OCI-LY7 (cell line): Measurements from ENCODE around the gene VSX2. TPM values are rescaled to one million over a fixed set of nuclear protein-coding genes. Genes with fewer than 3 reads are reported as not detected.

Source experiments
- BruUV-seq: library from RNA; stranded (reverse); fragments of 400-500 nt; replicated peaks from 2 replicates; lab custom pipeline; 2021; lab: Mats Ljungman, UMichigan
- CTCF ChIA-PET: fragments of 300-600 bp; sonication (Branson Sonifier 250); formaldehyde crosslinking; loops from one replicate; lab custom pipeline; 2022; ENCODE audit warnings: antibody characterized with exemption; ENCODE audit not compliant: unreplicated experiment; lab: Charles Lee
- POLR2A ChIA-PET: fragments of 300-600 bp; sonication (Branson Sonifier 250); formaldehyde crosslinking; loops from one replicate; lab custom pipeline; 2022; ENCODE audit warnings: antibody characterized with exemption; lab: Charles Lee
- DNase-seq: peaks from one replicate; pipeline ENCODE4 v3.0.0-alpha.2; 2015; ENCODE audit warnings: low spot score
- H2AFZ ChIP-seq: fragments of 200-600 bp; sonication (generic), shearing (Covaris generic); 2 replicates; pipeline ENCODE4 v1.6.1; 2014; ENCODE audit warnings: mild to moderate bottlenecking, antibody characterized with exemption, low read length, moderate library complexity
- H3K27ac ChIP-seq: fragments of 200-600 bp; sonication (generic); 2 replicates; pipeline ENCODE4 v1.5.1; 2014; ENCODE audit warnings: mixed run types, low read depth, mild to moderate bottlenecking, moderate library complexity, low read length, inconsistent platforms; ENCODE audit not compliant: poor library complexity, severe bottlenecking
- H3K36me3 ChIP-seq: fragments of 200-600 bp; sonication (generic); 2 replicates; pipeline ENCODE4 v1.6.1; 2014; ENCODE audit warnings: mild to moderate bottlenecking, antibody characterized with exemption, low read length, moderate library complexity, mixed read lengths; ENCODE audit not compliant: insufficient read depth
- H3K4me1 ChIP-seq: fragments of 200-600 bp; sonication (generic); 2 replicates; pipeline ENCODE4 v1.5.1; 2014; ENCODE audit warnings: mild to moderate bottlenecking, low read length; ENCODE audit not compliant: insufficient read depth, poor library complexity, severe bottlenecking
- H3K4me2 ChIP-seq: fragments of 200-600 bp; sonication (generic); 2 replicates; pipeline ENCODE4 v1.6.1; 2014; ENCODE audit warnings: mild to moderate bottlenecking, low read length
- H3K4me3 ChIP-seq: fragments of 200-600 bp; sonication (generic); 2 replicates; pipeline ENCODE4 v1.5.1; 2014; ENCODE audit warnings: mild to moderate bottlenecking, low read depth, low read length; ENCODE audit not compliant: poor library complexity, severe bottlenecking
- H3K79me2 ChIP-seq: fragments of 200-600 bp; sonication (generic); 2 replicates; pipeline ENCODE4 v1.6.1; 2016; ENCODE audit warnings: low read depth, mild to moderate bottlenecking, low read length, moderate library complexity, mixed read lengths; ENCODE audit not compliant: insufficient read depth
- H3K9me2 ChIP-seq: fragments of 200-600 bp; sonication (generic); 2 replicates; pipeline ENCODE4 v1.6.1; 2016; ENCODE audit warnings: mild to moderate bottlenecking, low read length, mixed read lengths; ENCODE audit not compliant: insufficient read depth
- H3K9me3 ChIP-seq: fragments of 200-600 bp; sonication (generic); 2 replicates; pipeline ENCODE4 v1.6.1; 2014; ENCODE audit warnings: mild to moderate bottlenecking, mixed run types, low read length, mixed read lengths
- H4K20me1 ChIP-seq: fragments of 200-600 bp; sonication (generic); 2 replicates; pipeline ENCODE4 v1.6.1; 2014; ENCODE audit warnings: mild to moderate bottlenecking, antibody characterized with exemption, low read length, moderate library complexity, mixed read lengths; ENCODE audit not compliant: insufficient read depth
- EZH2phosphoT487 ChIP-seq: fragments of 200-600 bp; sonication (generic); IDR thresholded peaks from 2 replicates; pipeline ENCODE4 v1.6.1; 2018; ENCODE audit warnings: low read depth, borderline replicate concordance, mild to moderate bottlenecking, mixed run types, antibody characterized with exemption, low read length, moderate library complexity, mixed read lengths
- intact Hi-C: fragments of 100-400 bp; cut with micrococcal nuclease; formaldehyde crosslinking; loops from one replicate; pipeline ENCODE4 v1.10.0; 2022; ENCODE audit not compliant: unreplicated experiment
- total RNA-seq, 2 experiments: library from RNA; depleted of rRNA in 1 of 2; stranded (reverse); fragments of >200 nt in 1 of 2; shearing (Covaris generic) in 1 of 2; gene quantifications; 2 replicates each; pipeline ENCODE4 v1.2.3, GENCODE V29; 2014 to 2022
- TF ChIP-seq, protein P1 (sequence below): fragments of 200-600 bp; sonication (generic); conservative IDR thresholded peaks from 2 replicates; pipeline ENCODE4 v1.5.1; 2014; ENCODE audit warnings: mild to moderate bottlenecking, antibody characterized with exemption, low read length, moderate library complexity, mixed read lengths

The VSX2 gene
- total RNA-seq, 2 experiments from 2014 or later, result not detected

DNA sequence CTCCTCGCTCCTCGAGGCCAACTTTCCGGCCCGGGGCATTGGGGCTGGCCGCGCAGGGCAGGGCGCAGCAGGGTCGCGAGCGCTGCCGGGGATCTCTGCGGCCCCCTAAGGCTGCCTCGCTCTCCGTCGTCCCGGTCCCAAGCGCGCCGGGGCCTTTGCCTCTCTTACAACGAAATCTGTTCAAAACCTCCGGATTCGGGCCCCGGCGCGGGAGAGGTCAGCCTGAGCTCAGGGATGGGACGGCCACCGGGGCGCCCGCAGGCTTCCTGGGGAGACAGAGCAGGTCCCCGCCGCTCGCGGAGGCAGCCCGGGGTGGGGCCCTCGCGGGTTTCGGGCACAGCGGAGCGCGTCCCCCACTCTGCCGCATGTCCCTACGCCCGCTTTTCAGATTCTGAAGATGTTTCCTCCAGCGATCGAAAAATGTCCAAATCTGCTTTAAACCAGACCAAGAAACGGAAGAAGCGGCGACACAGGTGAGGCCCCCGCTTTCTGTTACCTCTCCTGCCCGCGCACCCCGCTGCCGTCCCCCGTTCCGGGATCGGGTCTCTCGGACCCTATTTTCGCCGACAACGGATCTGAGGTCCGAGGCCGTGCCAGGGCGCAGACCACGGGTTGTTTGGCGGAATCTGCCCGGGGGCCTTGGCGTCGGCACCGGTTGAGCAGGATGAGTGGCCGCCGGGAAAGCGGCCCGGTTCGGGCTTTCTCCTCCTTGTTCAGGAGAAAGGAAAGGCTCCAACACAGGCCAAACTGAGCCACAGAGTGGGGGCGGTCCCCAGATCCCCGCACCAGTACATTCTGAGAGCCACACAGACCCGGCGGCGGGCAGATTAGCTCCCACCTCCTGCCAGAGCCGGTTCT lies 1.8 kb downstream of the VSX2 start:
- no peak overlapping the region for H2AFZ ChIP-seq
- H3K9me2 ChIP-seq, result no peaks in the 10 kb centered on the region
- ChIA-PET POLR2A (no interaction called here), CTCF (no interaction called here)
- H3K4me1 ChIP-seq, result no peaks in the 10 kb centered on the region
- DNase-seq, result no peak
- H3K79me2 ChIP-seq, result no peaks in the 10 kb centered on the region
- no peak overlapping the region for H3K27ac ChIP-seq
- no TSS peak for BruUV-seq
- H4K20me1 ChIP-seq, result no peaks in the 10 kb centered on the region
- H3K4me2 ChIP-seq, result no peak overlapping the region
- H3K9me3 ChIP-seq, result no peaks in the 10 kb centered on the region
- intact Hi-C loops, result no loop called here
- no peak overlapping the region for H3K4me3 ChIP-seq
- TF ChIP-seq, protein P1, sequence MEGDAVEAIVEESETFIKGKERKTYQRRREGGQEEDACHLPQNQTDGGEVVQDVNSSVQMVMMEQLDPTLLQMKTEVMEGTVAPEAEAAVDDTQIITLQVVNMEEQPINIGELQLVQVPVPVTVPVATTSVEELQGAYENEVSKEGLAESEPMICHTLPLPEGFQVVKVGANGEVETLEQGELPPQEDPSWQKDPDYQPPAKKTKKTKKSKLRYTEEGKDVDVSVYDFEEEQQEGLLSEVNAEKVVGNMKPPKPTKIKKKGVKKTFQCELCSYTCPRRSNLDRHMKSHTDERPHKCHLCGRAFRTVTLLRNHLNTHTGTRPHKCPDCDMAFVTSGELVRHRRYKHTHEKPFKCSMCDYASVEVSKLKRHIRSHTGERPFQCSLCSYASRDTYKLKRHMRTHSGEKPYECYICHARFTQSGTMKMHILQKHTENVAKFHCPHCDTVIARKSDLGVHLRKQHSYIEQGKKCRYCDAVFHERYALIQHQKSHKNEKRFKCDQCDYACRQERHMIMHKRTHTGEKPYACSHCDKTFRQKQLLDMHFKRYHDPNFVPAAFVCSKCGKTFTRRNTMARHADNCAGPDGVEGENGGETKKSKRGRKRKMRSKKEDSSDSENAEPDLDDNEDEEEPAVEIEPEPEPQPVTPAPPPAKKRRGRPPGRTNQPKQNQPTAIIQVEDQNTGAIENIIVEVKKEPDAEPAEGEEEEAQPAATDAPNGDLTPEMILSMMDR, result no peak
- no peak for TF ChIP-seq EZH2phosphoT487
- no peaks in the 10 kb centered on the region for H3K36me3 ChIP-seq

DNA sequence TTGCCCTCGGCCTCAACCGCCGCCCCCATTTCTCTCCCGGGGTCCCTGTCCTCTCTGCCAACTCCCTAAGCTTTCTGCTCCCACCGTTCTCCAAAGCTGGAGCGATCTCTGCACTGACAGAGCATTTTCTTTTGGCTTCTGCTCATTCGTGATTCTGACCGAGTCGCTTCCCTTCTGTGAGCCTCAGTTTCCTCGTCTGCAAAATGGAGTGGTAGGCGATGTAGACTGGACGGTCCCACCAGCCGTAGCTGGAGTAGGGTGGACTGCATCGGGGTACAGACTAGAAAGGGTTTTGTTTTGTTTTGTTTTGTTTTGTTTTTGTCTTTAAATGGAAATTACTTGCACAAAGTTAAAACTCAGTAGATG lies 2.4 kb downstream of the VSX2 start:
- Histone ChIP-seq H2AFZ (no peak overlapping the region), H3K36me3 (no peaks in the 10 kb centered on the region), H3K4me1 (no peaks in the 10 kb centered on the region), H4K20me1 (no peaks in the 10 kb centered on the region), H3K9me3 (no peaks in the 10 kb centered on the region), H3K4me3 (no peak overlapping the region), H3K79me2 (no peaks in the 10 kb centered on the region), H3K4me2 (no peak overlapping the region), H3K27ac (no peak overlapping the region), H3K9me2 (no peaks in the 10 kb centered on the region)
- CTCF ChIA-PET, result no interaction called here
- POLR2A ChIA-PET, result interaction anchor here (0.6 kb wide), 1 partner anchor 8 kb away, joined by 4 read pairs; no protein-coding TSS in a partner anchor
- BruUV-seq, result no TSS peak
- TF ChIP-seq EZH2phosphoT487, result no peak
- TF ChIP-seq, protein P1, result no peak
- intact Hi-C loops, result no loop called here
- DNase-seq, result no peak
